Hippocampal formation (tissue), 2 donors: ENCODE data around the gene ANO9.

ENCODE experiments used
- DNase-seq, 2 donors: peaks; one replicate each; lab custom pipeline; 2025; lab: John Stamatoyannopoulos, UW

Gene ANO9

GRCh38 chr11:384511-384910, 57.3 kb downstream of the ANO9 start:
- DNase-seq, result no peak

DNA sequence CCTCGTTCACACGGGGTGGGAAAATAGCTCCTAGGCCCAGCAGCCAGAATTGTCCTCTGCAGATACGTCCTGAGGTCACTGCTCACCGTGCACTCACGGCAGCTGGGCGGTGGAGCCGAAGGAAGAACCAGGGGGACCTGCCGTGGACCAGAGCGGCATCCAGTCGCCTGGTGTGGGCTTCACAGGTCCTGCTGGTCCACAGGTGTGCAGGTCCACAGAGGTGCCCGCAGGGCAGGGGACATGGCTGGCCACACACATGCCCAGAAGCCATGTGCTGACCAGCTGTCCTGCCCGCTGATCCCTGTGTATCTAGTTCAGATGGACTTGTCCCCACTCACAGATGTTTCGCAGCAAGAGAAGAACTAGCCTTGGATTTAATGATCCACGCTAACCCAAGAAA, 58.4 kb downstream of the ANO9 start:
- DNase-seq, result no peak

DNA sequence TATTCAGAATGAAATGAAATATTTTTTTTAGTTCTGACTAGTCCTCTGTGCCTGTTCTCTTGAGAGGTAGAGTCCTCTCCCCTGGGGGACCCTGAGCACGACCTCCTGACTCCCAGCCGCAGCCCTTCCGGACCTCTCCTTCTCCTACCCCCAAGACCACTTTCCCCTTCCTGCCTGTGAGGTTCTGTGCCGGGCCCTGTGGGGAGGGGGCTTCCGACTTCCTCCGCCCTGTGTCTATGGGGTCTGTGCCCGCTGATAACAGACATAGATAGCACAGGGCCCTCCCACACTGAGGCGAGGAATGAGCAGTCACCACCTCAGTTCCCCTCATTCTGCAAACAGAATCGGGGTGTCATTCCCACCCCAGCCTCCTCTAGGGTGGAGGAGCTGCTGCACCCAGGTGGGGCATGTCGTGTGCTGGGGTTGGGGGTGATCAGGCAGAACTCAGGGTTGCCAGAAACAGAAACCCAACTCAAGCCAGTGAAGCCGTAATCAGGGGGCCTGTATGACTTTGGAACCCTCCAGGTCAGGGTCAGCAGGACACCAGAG, 59.7 kb downstream of the ANO9 start:
- DNase-seq, result no peak

DNA sequence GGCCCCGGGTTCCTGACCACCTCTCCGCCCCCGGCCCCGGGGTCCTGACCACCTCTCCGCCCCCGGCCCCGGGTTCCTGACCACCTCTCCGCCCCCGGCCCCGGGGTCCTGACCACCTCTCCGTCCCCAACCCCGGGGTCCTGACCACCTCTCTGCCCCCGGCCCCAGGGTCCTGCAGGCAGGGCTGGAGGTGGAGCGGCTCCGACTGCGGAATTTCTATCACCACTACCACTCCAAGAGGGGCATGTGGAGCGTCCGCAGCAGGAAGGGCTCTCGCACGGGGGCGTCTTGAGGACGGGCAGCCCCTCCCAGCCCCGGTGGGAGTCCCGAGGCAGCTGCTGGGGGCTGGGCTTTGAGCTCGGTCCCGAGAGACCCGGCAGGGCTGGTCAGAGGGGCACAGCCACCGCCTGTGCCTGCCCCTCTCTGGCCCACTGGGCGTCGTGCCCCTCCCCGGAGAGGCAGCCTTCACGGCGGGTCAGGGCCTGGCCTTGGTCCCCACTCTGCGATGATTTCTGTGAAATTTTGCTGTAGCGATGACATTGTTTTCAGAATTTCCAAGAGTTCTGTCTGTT, 60.2 kb downstream of the ANO9 start:
- no peak for DNase-seq

GRCh38 chr11:380996-381395, 60.8 kb downstream of the ANO9 start:
- DNase-seq, result no peak

GRCh38 chr11:380491-380890, 61.3 kb downstream of the ANO9 start:
- no peak for DNase-seq

DNA sequence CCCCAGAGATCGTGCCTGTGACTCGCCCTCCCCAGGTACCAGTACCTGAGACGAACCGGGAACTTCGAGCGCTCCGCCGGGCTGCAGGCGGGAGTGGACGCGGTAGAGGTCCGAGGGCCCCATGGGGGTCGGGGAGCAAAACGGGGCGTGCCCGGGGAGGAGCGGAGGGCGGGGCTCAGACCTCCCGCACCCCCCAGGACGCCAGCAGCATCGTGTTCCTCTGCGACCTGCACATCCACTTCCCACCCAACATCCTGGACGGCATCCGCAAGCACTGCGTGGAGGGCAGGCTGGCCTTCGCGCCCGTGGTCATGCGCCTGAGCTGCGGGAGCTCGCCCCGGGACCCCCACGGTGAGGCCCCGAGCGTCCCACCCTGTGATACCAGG, 61.7 kb downstream of the ANO9 start:
- DNase-seq, result no peak

DNA sequence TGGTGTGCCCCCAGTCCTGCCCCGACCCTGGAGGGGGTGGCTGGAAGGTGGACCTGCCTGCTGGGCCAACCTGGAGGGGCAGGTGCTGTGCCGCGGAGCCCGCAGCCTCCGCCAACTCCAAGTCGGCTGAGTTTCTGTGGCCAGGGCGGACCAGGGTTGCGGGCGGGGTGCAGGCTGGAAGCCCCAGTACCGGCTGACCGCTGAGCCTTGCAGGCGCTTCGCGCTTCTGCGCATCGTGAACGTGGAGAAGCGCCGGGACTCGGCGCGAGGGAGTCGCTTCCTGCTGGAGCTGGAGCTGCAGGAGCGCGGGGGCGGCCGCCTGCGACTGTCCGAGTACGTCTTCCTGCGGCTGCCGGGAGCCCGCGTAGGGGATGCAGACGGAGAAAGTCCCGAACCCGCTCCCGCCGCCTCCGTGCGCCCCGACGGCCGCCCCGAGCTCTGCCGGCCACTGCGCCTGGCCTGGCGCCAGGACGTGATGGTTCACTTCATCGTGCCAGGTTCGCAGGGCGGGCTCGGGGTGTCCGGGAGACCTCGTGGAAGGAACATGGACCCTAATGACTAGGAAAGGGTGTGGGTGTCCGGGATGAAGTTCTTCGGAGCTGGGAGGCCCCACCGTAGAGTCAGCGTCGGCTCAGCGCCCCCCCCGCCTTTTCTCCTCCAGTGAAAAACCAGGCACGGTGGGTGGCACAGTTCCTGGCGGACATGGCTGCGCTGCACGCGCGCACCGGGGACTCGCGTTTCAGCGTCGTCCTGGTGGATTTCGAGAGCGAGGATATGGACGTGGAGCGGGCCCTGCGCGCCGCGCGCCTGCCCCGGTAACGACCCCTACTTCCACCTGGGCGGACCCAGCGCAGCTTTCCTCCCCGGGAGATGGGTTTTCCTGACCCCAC, 62.4 kb downstream of the ANO9 start:
- DNase-seq, result no peak

GRCh38 chr11:377883-378500, 63.8 kb downstream of the ANO9 start:
- no peak for DNase-seq

DNA sequence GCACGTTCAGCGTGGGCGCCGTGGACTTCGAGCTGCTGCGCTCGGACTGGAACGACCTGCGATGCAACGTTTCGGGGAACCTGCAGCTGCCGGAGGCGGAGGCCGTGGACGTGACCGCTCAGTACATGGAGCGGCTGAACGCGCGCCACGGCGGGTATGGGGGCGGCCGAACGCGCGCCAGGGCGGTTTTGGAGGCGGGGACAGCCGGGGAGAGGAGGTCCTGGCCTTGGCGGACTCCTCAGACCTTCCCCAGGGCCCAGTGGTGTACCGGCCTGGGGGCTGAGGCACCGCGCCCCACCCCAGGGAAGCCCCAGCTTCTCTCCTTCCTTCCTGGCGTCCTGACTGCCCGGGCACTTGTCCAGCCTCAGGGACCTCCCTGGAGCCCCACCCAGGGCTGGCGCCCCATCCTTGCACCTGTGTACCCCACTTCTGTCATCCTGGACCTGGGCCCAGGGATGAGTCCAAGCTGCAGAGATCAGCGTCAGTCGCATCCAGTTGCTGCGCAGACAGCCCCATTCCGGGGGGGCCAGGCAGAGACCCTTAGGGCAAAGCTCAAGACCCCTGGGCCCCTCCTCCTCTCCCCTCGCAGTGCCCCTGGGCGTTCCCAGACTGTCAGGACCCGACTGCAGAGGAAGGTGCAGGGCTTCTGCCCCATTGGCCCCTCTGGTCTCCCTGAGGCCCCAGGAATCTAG, 64.5 kb downstream of the ANO9 start:
- no peak for DNase-seq

- no peak for DNase-seq
Measured at GRCh38 chr11:376531-377173, 65.2 kb downstream of the ANO9 start.

DNA sequence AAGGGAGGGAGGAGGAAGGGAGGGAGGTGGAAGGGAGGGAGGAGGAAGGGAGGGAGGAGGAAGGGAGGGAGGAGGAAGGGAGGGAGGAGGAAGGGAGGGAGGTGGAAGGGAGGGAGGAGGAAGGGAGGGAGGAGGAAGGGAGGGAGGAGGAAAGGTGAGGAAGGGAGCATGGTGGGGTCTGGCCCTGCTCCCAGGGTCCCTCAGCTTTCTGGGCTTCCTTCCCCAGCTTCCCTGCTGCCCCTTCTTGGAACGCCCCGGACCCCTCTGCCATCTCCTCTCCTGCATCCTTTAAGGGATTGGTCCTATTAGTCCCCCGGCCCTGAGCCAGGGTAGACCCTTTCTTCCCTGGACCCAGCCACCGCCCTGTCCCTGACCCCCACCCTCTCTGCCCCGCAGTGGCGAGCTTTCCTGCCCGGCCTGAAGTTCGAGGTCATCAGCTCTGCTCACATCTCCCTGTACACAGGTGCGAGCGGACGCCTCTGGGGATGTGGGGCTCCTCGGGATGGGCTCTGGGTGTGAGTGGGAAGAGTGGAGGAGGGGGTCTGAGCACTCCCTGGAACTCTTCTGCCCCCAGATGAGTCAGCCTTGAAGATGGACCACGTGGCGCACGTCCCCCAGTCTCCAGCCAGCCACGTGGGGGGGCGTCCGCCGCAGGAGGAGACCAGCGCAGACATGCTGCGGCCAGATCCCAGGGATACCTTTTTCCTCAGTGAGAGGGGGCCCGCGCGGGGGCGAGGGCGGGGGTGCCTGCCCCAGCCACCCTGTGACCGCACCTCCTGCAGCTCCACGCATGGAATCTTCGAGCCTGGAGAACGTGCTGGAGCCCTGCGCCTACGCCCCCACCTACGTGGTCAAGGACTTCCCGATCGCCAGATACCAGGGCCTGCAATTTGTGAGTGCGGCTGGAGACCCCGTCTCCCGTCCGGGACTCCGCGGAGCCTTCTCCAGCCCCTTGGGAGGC, 66.5 kb downstream of the ANO9 start:
- DNase-seq, result no peak

- DNase-seq, result peak; percentile 41 to 53
Measured at GRCh38 chr11:373716-374551, 67.9 kb downstream of the ANO9 start.

- DNase-seq, result no peak
Measured at GRCh38 chr11:372809-373715, 68.7 kb downstream of the ANO9 start.

- no peak for DNase-seq
Measured at GRCh38 chr11:371716-372590, 69.9 kb downstream of the ANO9 start.

DNA sequence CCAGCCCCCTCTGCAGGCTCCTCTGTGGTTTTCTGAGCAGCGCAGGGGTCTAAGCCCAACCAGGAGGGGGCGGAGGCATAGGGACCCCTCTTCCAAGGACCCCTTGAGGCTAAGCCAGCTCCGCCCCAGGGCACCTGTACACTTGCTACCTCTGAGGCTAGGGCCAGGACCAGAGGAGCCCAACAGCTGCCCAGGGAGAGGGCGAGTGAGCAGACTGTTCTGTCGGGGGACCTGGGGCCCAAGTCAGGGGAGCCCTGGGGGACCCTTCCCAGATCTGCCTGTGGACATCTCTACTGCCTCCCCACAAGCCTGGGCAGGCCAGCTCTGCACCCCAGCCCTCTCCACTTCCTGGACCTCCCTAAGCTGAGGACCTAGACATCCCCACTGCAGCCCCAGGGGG, 70.8 kb downstream of the ANO9 start:
- no peak for DNase-seq

- DNase-seq, result no peak
Measured at GRCh38 chr11:370070-370941, 71.5 kb downstream of the ANO9 start.
